GM12878 (cell line): ENCODE measurements around the gene SF1. TPM values are rescaled to one million over a fixed set of nuclear protein-coding genes. Genes with fewer than 3 reads are reported as not detected.

Experiments used
- BCL11A ChIP-seq: IDR thresholded peaks from 2 replicates; pipeline ENCODE4 v1.6.1; 2011; ENCODE audit warnings: low read depth, low read length
- BCL3 ChIP-seq: IDR thresholded peaks from 2 replicates; pipeline ENCODE4 v1.6.1; 2011; ENCODE audit warnings: borderline replicate concordance, low read depth, mild to moderate bottlenecking, moderate library complexity, low read length; ENCODE audit not compliant: insufficient read depth, poor library complexity, severe bottlenecking
- BMI1 ChIP-seq: fragments of 450-650 bp; IDR thresholded peaks from 2 replicates; pipeline ENCODE4 v1.6.1; 2016; ENCODE audit warnings: mild to moderate bottlenecking, moderate library complexity, borderline replicate concordance
- E2F4 ChIP-seq: IDR thresholded peaks from 2 replicates; pipeline ENCODE4 v1.6.1; 2012; ENCODE audit warnings: low read depth, low read length, improper control_type of control experiment
- ETV6 ChIP-seq, 2 experiments: fragments of 450-650 bp in 1 of 2; IDR thresholded peaks in 1 of 2; conservative IDR thresholded peaks in 1 of 2; 2 replicates each; pipeline ENCODE4 v1.6.1; 2014; ENCODE audit warnings: antibody characterized with exemption in 1 of 2, borderline replicate concordance in 1 of 2, low read depth in 1 of 2, mild to moderate bottlenecking in 1 of 2, moderate library complexity in 1 of 2
- FOXM1 ChIP-seq: IDR thresholded peaks from 2 replicates; pipeline ENCODE4 v1.6.1; 2012; ENCODE audit warnings: low read depth, mild to moderate bottlenecking, inconsistent platforms, low read length, moderate library complexity
- HCFC1 ChIP-seq: fragments of 150-350 bp; IDR thresholded peaks from 2 replicates; pipeline ENCODE4 v1.6.1; 2014; ENCODE audit warnings: low read length
- HDAC2 ChIP-seq: fragments of 200-600 bp; sonication (generic); IDR thresholded peaks from 2 replicates; pipeline ENCODE4 v1.6.1; 2017
- HSF1 ChIP-seq: fragments of 150-350 bp; IDR thresholded peaks from 2 replicates; pipeline ENCODE4 v1.6.1; 2014; ENCODE audit warnings: mild to moderate bottlenecking, low read depth, low read length
- IKZF1 ChIP-seq: fragments of 450-650 bp; conservative IDR thresholded peaks from 2 replicates; pipeline ENCODE4 v1.6.1; 2017; ENCODE audit warnings: antibody characterized with exemption, mild to moderate bottlenecking
- IRF4 ChIP-seq: IDR thresholded peaks from 2 replicates; pipeline ENCODE4 v1.6.1; 2011; ENCODE audit warnings: low read depth, low read length
- JUNB ChIP-seq: IDR thresholded peaks from 2 replicates; pipeline ENCODE4 v1.6.1; 2016; ENCODE audit warnings: antibody characterized with exemption, mild to moderate bottlenecking
- JUND ChIP-seq: IDR thresholded peaks from 2 replicates; pipeline ENCODE4 v1.6.1; 2012; ENCODE audit warnings: low read depth, mild to moderate bottlenecking, low read length, improper control_type of control experiment, moderate library complexity
- MEF2B ChIP-seq: fragments of 450-650 bp; IDR thresholded peaks from 2 replicates; pipeline ENCODE4 v1.6.1; 2018; ENCODE audit warnings: mild to moderate bottlenecking, moderate library complexity; ENCODE audit not compliant: partially characterized antibody, poor library complexity, severe bottlenecking
- MTA3 ChIP-seq: IDR thresholded peaks from 2 replicates; pipeline ENCODE4 v1.6.1; 2012; ENCODE audit warnings: low read length, inconsistent platforms, borderline replicate concordance
- NBN ChIP-seq: fragments of 450-650 bp; IDR thresholded peaks from 2 replicates; pipeline ENCODE4 v1.6.1; 2016
- NFIC ChIP-seq: IDR thresholded peaks from 2 replicates; pipeline ENCODE4 v1.6.1; 2012; ENCODE audit warnings: low read depth, mild to moderate bottlenecking, inconsistent platforms, low read length, moderate library complexity
- NR2C2 ChIP-seq: IDR thresholded peaks from 2 replicates; pipeline ENCODE4 v1.6.1; 2011; ENCODE audit warnings: borderline replicate concordance, low read depth; ENCODE audit not compliant: control insufficient read depth, insufficient read length
- PAX5 ChIP-seq: IDR thresholded peaks from 2 replicates; pipeline ENCODE4 v1.6.1; 2011; ENCODE audit warnings: low read depth, low read length, borderline replicate concordance
- RAD51 ChIP-seq: fragments of 450-650 bp; IDR thresholded peaks from 2 replicates; pipeline ENCODE4 v1.6.1; 2016; ENCODE audit warnings: moderate library complexity, mild to moderate bottlenecking, inconsistent platforms
- SIN3A ChIP-seq: IDR thresholded peaks from 2 replicates; pipeline ENCODE4 v1.6.1; 2012; ENCODE audit warnings: low read depth, low read length, improper control_type of control experiment
- SIX5 ChIP-seq: IDR thresholded peaks from 2 replicates; pipeline ENCODE4 v1.6.1; 2011; ENCODE audit warnings: mild to moderate bottlenecking, low read depth, low read length, moderate library complexity; ENCODE audit not compliant: severe bottlenecking
- SP1 ChIP-seq: IDR thresholded peaks from one replicate; pipeline ENCODE4 v1.6.1; 2011; ENCODE audit warnings: low read depth, low read length
- SPI1 ChIP-seq: IDR thresholded peaks from 2 replicates; pipeline ENCODE4 v1.6.1; 2011; ENCODE audit warnings: low read depth, mild to moderate bottlenecking, low read length, moderate library complexity, borderline replicate concordance; ENCODE audit not compliant: insufficient read depth
- STAT3 ChIP-seq: IDR thresholded peaks from 2 replicates; pipeline ENCODE4 v1.6.1; 2011; ENCODE audit warnings: low read depth, low read length, improper control_type of control experiment
- TCF3 ChIP-seq: IDR thresholded peaks from 2 replicates; pipeline ENCODE4 v1.6.1; 2012; ENCODE audit warnings: low read depth, mild to moderate bottlenecking, low read length, borderline replicate concordance; ENCODE audit not compliant: insufficient read depth
- polyA plus RNA-seq, 11 experiments: library from polyadenylated mRNA; depleted of rRNA in 4 of 11; unstranded in 6 of 11; stranded (reverse) in 5 of 11; fragments of >200 nt; fragmentation: Nextera tagmentation in 4 of 11; fragmentation: Illumina TruSeq in 1 of 11; extraction: Ambion mirVana in 4 of 11; extraction: Trizol in 1 of 11; gene quantifications; 1 replicate in 1 of 11; 2 replicates in 10 of 11; pipeline versions ENCODE4 v1.2.1 to v1.2.3, GENCODE V29; 2011 to 2016; ENCODE audit warnings: inconsistent platforms in 2 of 11, missing spikeins in 2 of 11, low read depth in 1 of 11
- total RNA-seq, 4 experiments: library from RNA; depleted of rRNA in 3 of 4; stranded (reverse); fragments of >200 nt in 3 of 4; fragmentation: Illumina TruSeq in 1 of 4; extraction: Trizol in 1 of 4; gene quantifications; 2 replicates each; pipeline versions ENCODE4 v1.2.1 to v1.2.3, GENCODE V29; 2013 to 2021

Gene SF1
- total and polyA plus RNA-seq, 10 of the 15 experiments (the other 5 are each of a cell fraction or from before 2014, with no cell fraction given), result 13.6 to 337 (median 103) TPM

- no peak for TF ChIP-seq BCL3
- TF ChIP-seq JUNB, result peak; percentile 65; the same call in 1 of the 2 replicates
- TF ChIP-seq BCL11A, result 0 out of 2 replicates have a peak, but pooled peaks have one; percentile 12
- TF ChIP-seq SIX5, result no peak
- TF ChIP-seq NBN, result no peak
- peak; percentile 58; the same call in 1 of the 2 replicates for TF ChIP-seq TCF3
- peak; percentile 94 for TF ChIP-seq MEF2B
- peak; percentile 26; the same call in 1 of the 2 replicates for TF ChIP-seq JUND
- peak; percentile 89; the same call in 1 of the 2 replicates for TF ChIP-seq IRF4
- TF ChIP-seq FOXM1, result no peak
- no peak for TF ChIP-seq HDAC2
- no peak for TF ChIP-seq E2F4
- TF ChIP-seq MTA3, result peak; percentile 50; the same call in 1 of the 2 replicates
- TF ChIP-seq SP1, result no peak
- no peak for TF ChIP-seq SIN3A
- no peak for TF ChIP-seq NR2C2
- TF ChIP-seq PAX5, result peak; percentile 97
- no peak for TF ChIP-seq RAD51
- no peak for TF ChIP-seq NFIC
- no peak for TF ChIP-seq SPI1
- no peak for TF ChIP-seq STAT3
- TF ChIP-seq ETV6 (conservative IDR thresholded peaks at IDR 0.05 in 1 of 2, IDR thresholded peaks at IDR 0.05 in 1 of 2; ENCODE audit: borderline replicate concordance in 1 of 2, low read depth in 1 of 2), result no peak; a peak in 1 of 4 replicates
- no peak for TF ChIP-seq HCFC1
- peak; percentile 67 for TF ChIP-seq IKZF1
- no peak for TF ChIP-seq HSF1
- TF ChIP-seq BMI1, result no peak
These were observed 36.4 kb upstream of the SF1 start (continued) for GRCh38 chr11:64814712-64815187.
